Stimulated activated CD4-positive, alpha-beta T cell treated with anti-CD3 and anti-CD28 coated beads, Interleukin-4, amount 100 ng/mL, for 4 hours (primary cell): ENCODE measurements around the gene AFF1.
A peak's percentile ranks its signal among the peaks of the same experiment; 100 is the strongest.
"Not testable (repeated sequence)": the region's sequence is repeated elsewhere in the genome, so short reads cannot be mapped to it uniquely, and the experiment has no call there.

Experiments used
- DNase-seq, 2 experiments: peaks; one replicate each; pipeline ENCODE4 v3.0.0-alpha.2; 2020

Gene AFF1

GRCh38 chr4:87017580-87018342, 83.0 kb downstream of the AFF1 start:
- peak in 1 of 2 experiments; percentile 15 for DNase-seq

- DNase-seq: no peak
Measured at GRCh38 chr4:87018753-87019152, 83.9 kb downstream of the AFF1 start.

- DNase-seq: no peak
Measured at GRCh38 chr4:87019246-87019791, 84.5 kb downstream of the AFF1 start.

GRCh38 chr4:87019898-87020297, 85.1 kb downstream of the AFF1 start:
- DNase-seq: no peak

GRCh38 chr4:87024201-87024600, 89.4 kb downstream of the AFF1 start:
- DNase-seq: no peak

- DNase-seq: no peak
Measured at GRCh38 chr4:87025023-87025613, 90.3 kb downstream of the AFF1 start.

- no peak for DNase-seq
Measured at GRCh38 chr4:87025614-87026041, 90.8 kb downstream of the AFF1 start.

- no peak for DNase-seq
Measured at GRCh38 chr4:87026800-87027495, 92.1 kb downstream of the AFF1 start.

- no peak for DNase-seq
Measured at GRCh38 chr4:87029356-87029755, 94.5 kb downstream of the AFF1 start.

- DNase-seq: no peak
Measured at GRCh38 chr4:87030124-87030523, 95.3 kb downstream of the AFF1 start.

GRCh38 chr4:87030755-87031441, 96.1 kb downstream of the AFF1 start:
- DNase-seq: no peak

GRCh38 chr4:87031920-87032319, 97.1 kb downstream of the AFF1 start:
- no peak for DNase-seq

- DNase-seq: no peak
Measured at GRCh38 chr4:87032884-87033533, 98.2 kb downstream of the AFF1 start.

- no peak for DNase-seq
Measured at GRCh38 chr4:87033902-87034301, 99.1 kb downstream of the AFF1 start.

GRCh38 chr4:87034527-87034926, 99.7 kb downstream of the AFF1 start:
- no peak for DNase-seq

GRCh38 chr4:87035881-87036509, 101.2 kb downstream of the AFF1 start:
- DNase-seq: no peak

GRCh38 chr4:87036713-87037112, 101.9 kb downstream of the AFF1 start:
- no peak for DNase-seq

- DNase-seq: not testable (repeated sequence)
Measured at GRCh38 chr4:87037171-87037570, 102.4 kb downstream of the AFF1 start.

GRCh38 chr4:87037671-87038334, 103.0 kb downstream of the AFF1 start:
- no peak for DNase-seq

- no peak for DNase-seq
Measured at GRCh38 chr4:87038837-87039615, 104.2 kb downstream of the AFF1 start.

- no peak for DNase-seq
Measured at GRCh38 chr4:87041141-87041540, 106.3 kb downstream of the AFF1 start.
